Body of pancreas (tissue), 4 donors: ENCODE measurements around the gene GRB10. TPM values are rescaled to one million over a fixed set of nuclear protein-coding genes. Genes with fewer than 3 reads are reported as not detected.

Source experiments
- ATAC-seq: fragments of 150-250 bp; one replicate; pipeline ENCODE4 v1.9.1; 2016
- DNase-seq, 4 donors: peaks; one replicate each; pipeline ENCODE4 v3.0.0-alpha.2; 2019
- H3K27ac ChIP-seq, 4 donors: fragments of 200-600 bp; sonication (generic); 1 replicate in 3 of 4; 2 replicates in 1 of 4; pipeline versions ENCODE4 v1.5.1 to v1.6.1; 2016 to 2019; ENCODE audit warnings: mild to moderate bottlenecking in 1 of 4, mixed read lengths in 1 of 4, moderate library complexity in 1 of 4
- H3K27me3 ChIP-seq, 2 donors: fragments of 200-600 bp; sonication (generic); one replicate each; pipeline ENCODE4 v1.6.0; 2016; ENCODE audit warnings: mild to moderate bottlenecking in 1 of 2
- H3K36me3 ChIP-seq, 2 donors: fragments of 200-600 bp; sonication (generic); replicated peaks in 1 of 2; 2 replicates each; pipeline ENCODE4 v1.5.1; 2016; ENCODE audit warnings: low read depth in 2 of 2; ENCODE audit not compliant: insufficient read depth in 1 of 2
- H3K4me1 ChIP-seq: fragments of 200-600 bp; sonication (generic); one replicate; pipeline ENCODE4 v1.6.0; 2016
- H3K4me3 ChIP-seq, 2 donors: fragments of 200-600 bp; sonication (generic); 1 replicate in 1 of 2; 2 replicates in 1 of 2; pipeline ENCODE4 v1.5.1; 2016 to 2019
- H3K9me3 ChIP-seq, 3 donors: fragments of 200-600 bp; sonication (generic); 1 replicate in 2 of 3; 2 replicates in 1 of 3; pipeline ENCODE4 v1.5.1; 2016
- POLR2A ChIP-seq, 3 donors: fragments of 450-650 bp; IDR thresholded peaks; one replicate each; pipeline ENCODE4 v1.6.1; 2016; ENCODE audit warnings: antibody characterized with exemption in 3 of 3, mild to moderate bottlenecking in 2 of 3
- WGBS, 2 donors: methylation state at CpG; one replicate each; pipeline ENCODE4 v1.1.5; 2017; 5-methylcytosine and 5-hydroxymethylcytosine counted together
- intact Hi-C: fragments of 100-400 bp; cut with DNase I; formaldehyde crosslinking; loops from one replicate; pipeline ENCODE4 v1.15.1; 2023
- total RNA-seq, 2 donors: library from RNA; depleted of rRNA; stranded (reverse); fragments of >200 nt; gene quantifications; one replicate each; pipeline ENCODE4 v1.1.0, GENCODE V29; 2016
- TF ChIP-seq, protein P1 (sequence below), 7 experiments: fragments of 450-650 bp in 4 of 7; fragments of 200-600 bp in 3 of 7; sonication (generic) in 3 of 7; IDR thresholded peaks; one replicate each; pipeline ENCODE4 v1.5.1; 2016 to 2019; ENCODE audit warnings: antibody characterized with exemption in 7 of 7

Gene GRB10
- total RNA-seq, 2 donors from 2014 or later, result 130 to 229 TPM

DNA sequence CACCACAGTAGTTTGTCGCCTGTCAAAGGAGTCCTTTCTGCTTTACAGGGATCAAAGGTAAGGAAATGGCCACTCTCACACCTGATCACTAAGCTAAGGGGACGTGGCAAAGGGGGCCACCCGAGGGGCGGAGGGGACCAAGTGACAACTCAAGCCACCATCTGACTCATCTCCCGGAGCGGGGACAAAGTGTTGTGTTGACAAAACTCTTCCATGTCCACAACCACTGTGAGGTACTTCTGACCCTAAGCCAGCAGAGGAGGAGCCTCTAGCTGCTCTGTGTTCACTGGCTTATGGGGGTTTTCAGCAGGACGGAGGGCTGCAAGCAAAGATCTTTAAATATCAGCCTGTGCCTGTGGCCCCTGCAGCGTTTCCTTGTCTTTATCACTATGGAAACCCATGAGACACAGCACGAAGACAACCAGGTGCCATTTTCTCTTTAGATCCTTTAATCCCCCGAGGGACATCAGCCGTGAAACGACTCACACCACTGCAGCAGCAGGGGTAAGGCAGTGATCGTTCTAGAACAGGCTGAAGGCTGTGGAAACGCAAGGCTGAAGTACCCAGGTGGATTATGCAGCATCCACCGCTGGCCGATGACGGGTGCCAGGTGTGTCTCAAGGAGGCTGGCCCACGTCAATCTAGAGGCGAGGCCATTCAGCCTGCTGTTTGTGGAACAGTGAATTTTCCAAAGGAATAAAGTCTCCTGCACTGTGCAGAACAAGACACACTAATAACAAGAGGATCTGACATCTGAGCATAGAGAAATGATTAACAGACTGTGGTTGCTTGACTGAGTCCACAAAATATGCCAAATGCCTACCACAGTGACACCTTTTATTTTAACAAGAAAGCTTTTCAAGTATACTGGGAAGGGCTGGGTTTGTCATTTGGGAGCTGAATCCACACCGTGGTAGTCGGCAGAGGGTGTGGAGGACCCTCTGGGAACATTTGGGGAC lies 190.9 kb downstream of the GRB10 start:
- TF ChIP-seq, protein P1, sequence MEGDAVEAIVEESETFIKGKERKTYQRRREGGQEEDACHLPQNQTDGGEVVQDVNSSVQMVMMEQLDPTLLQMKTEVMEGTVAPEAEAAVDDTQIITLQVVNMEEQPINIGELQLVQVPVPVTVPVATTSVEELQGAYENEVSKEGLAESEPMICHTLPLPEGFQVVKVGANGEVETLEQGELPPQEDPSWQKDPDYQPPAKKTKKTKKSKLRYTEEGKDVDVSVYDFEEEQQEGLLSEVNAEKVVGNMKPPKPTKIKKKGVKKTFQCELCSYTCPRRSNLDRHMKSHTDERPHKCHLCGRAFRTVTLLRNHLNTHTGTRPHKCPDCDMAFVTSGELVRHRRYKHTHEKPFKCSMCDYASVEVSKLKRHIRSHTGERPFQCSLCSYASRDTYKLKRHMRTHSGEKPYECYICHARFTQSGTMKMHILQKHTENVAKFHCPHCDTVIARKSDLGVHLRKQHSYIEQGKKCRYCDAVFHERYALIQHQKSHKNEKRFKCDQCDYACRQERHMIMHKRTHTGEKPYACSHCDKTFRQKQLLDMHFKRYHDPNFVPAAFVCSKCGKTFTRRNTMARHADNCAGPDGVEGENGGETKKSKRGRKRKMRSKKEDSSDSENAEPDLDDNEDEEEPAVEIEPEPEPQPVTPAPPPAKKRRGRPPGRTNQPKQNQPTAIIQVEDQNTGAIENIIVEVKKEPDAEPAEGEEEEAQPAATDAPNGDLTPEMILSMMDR (IDR thresholded peaks at IDR 0.05), result no peak
- no peak for TF ChIP-seq POLR2A (IDR thresholded peaks at IDR 0.05)
- intact Hi-C loops, result loop anchor here (10.0 kb wide), 1 partner anchor 117 kb away; no protein-coding TSS in a partner anchor
- Histone ChIP-seq H3K27me3 (no peaks in the 10 kb centered on the region), H3K9me3 (no peaks in the 10 kb centered on the region), H3K4me3 (no peak overlapping the region), H3K27ac (no peak overlapping the region), H3K4me1 (peaks cover 7% of the 10 kb centered on the region), H3K36me3 (peaks cover 0 to 21% of the 10 kb centered on the region in 2 donors)
- no peak for DNase-seq
- ATAC-seq, result no peak
- WGBS, 2 donors, result 86% methylated on average over 21 of the region's 21 CpGs

DNA sequence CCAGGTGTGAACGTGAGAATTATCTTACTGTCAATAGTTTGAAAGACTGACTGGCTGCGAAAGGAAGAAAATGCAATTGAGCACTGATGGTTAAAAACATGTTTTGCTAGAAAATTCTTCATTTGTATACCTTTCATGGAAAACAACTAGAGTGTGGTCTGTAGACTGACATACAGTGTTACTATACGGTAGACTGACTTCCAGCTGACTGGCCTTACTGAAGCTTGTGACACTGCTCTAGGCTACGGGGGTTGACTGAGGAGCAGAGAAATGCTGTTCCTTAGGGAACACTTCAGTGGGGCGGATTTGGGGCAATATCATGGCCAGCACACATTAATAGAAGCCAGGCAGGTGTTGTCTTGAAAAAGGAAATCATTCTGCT lies 191.6 kb downstream of the GRB10 start:
- Histone ChIP-seq H3K4me1 (peaks cover 7% of the 10 kb centered on the region), H3K36me3 (peaks cover 0 to 20% of the 10 kb centered on the region in 2 donors), H3K27ac (no peak overlapping the region), H3K9me3 (no peaks in the 10 kb centered on the region), H3K27me3 (no peaks in the 10 kb centered on the region), H3K4me3 (no peak overlapping the region)
- no peak for DNase-seq
- ATAC-seq, result no peak
- 88 to 92% methylated on average over 5 of the region's 5 CpGs for WGBS, 2 donors
- TF ChIP-seq POLR2A (IDR thresholded peaks at IDR 0.05), result no peak
- TF ChIP-seq, protein P1 (IDR thresholded peaks at IDR 0.05), result no peak
- intact Hi-C loops, result loop anchor here (10.0 kb wide), 1 partner anchor 116 kb away; no protein-coding TSS in a partner anchor

DNA sequence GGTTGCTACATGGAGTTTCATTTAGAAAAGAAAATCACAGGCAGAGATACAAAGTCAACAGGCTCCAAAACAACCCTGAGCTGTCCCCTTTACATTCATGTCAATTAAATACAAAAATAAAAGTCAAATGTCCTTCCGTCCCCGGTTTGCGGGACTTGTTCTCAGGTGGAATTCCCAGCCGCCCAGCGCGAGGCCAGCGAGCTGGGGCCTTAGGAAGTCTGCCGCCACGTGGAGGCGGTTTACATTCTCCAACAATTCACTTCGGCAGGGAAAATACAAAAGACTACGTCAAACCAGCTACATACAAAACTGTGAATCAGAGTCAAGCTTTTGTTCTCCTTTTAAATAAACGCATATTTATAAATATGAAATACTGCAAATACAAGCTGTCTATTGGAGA lies 192.2 kb downstream of the GRB10 start:
- ATAC-seq (no peak), DNase-seq (no peak)
- no peak for TF ChIP-seq POLR2A (IDR thresholded peaks at IDR 0.05)
- TF ChIP-seq, protein P1 (IDR thresholded peaks at IDR 0.05), result no peak
- intact Hi-C loops, result loop anchor here (10.0 kb wide), 1 partner anchor 116 kb away; no protein-coding TSS in a partner anchor
- no peak overlapping the region for H3K4me3 ChIP-seq
- H3K27me3 ChIP-seq, result no peaks in the 10 kb centered on the region
- 96 to 97% methylated on average over 13 of the region's 13 CpGs for WGBS, 2 donors
- peaks cover 0 to 20% of the 10 kb centered on the region in 2 donors for H3K36me3 ChIP-seq
- H3K9me3 ChIP-seq, result no peaks in the 10 kb centered on the region
- peaks cover 7% of the 10 kb centered on the region for H3K4me1 ChIP-seq
- no peak overlapping the region for H3K27ac ChIP-seq

DNA sequence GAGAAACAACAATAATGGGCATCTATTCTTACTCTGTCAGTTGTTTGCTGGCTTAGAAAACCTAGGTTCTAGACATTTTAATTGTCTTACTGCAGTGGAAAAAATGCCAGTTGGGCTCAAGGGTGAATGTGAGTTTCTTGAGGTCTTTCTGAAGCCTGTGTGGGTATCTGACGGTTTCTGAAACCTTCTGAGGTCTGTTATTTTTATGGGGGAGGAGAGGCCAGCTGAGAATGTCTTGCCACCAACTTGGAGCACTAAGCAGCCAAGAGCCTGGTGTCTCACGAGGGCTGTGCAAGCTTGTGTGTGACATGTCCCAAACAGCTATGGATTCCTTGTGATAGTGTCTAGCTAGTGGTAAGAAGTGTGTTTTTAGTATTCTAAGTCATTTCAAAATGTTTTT lies 193.3 kb downstream of the GRB10 start:
- 75 to 89% methylated on average over 2 of the region's 2 CpGs for WGBS, 2 donors
- ATAC-seq (no peak), DNase-seq (no peak)
- intact Hi-C loops, result no loop called here
- no peak overlapping the region for H3K27ac ChIP-seq
- TF ChIP-seq POLR2A (IDR thresholded peaks at IDR 0.05), result no peak
- TF ChIP-seq, protein P1 (IDR thresholded peaks at IDR 0.05), result no peak
- no peaks in the 10 kb centered on the region for H3K27me3 ChIP-seq
- no peaks in the 10 kb centered on the region for H3K9me3 ChIP-seq
- no peak overlapping the region for H3K4me3 ChIP-seq
- H3K4me1 ChIP-seq, result peaks cover 11% of the 10 kb centered on the region
- H3K36me3 ChIP-seq, result peaks cover 0 to 17% of the 10 kb centered on the region in 2 donors
